ENCODE measurements around the gene CENPA. TPM values are rescaled to one million over a fixed set of nuclear protein-coding genes. Genes with fewer than 3 reads are reported as not detected.

Gene CENPA
- total RNA-seq (not detected), polyA plus RNA-seq (under 1 TPM in 2 of 3 donors, not detected in 1; 0.12 to 0.23 TPM)
- long read RNA-seq, donor 1, partial matches to known transcripts, result 0 of 1 reads
- long read RNA-seq, donor 1, other reads (novel, unspliced or antisense), result 0 of 1 reads
- long read RNA-seq, donor 2, partial matches to known transcripts, result 0 of 2 reads
- long read RNA-seq, donor 2, other reads (novel, unspliced or antisense), result 2 of 2 reads

- ATAC-seq (peak; percentile 99), DNase-seq (peak; percentile 97 to 98)
- H3K27ac ChIP-seq, result no peak within 1 kb of the TSS
- TF ChIP-seq, protein P1, sequence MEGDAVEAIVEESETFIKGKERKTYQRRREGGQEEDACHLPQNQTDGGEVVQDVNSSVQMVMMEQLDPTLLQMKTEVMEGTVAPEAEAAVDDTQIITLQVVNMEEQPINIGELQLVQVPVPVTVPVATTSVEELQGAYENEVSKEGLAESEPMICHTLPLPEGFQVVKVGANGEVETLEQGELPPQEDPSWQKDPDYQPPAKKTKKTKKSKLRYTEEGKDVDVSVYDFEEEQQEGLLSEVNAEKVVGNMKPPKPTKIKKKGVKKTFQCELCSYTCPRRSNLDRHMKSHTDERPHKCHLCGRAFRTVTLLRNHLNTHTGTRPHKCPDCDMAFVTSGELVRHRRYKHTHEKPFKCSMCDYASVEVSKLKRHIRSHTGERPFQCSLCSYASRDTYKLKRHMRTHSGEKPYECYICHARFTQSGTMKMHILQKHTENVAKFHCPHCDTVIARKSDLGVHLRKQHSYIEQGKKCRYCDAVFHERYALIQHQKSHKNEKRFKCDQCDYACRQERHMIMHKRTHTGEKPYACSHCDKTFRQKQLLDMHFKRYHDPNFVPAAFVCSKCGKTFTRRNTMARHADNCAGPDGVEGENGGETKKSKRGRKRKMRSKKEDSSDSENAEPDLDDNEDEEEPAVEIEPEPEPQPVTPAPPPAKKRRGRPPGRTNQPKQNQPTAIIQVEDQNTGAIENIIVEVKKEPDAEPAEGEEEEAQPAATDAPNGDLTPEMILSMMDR (IDR thresholded peaks at IDR 0.05), result peak; percentile 32
- 1% methylated on average over 55 of the region's 55 CpGs for WGBS, 3 donors
- intact Hi-C loops (cut with DNase I), result no loop called here
- H3K4me1 ChIP-seq, result peaks cover 4% of the 10 kb centered on the region
- peaks cover 0 to 12% of the 10 kb centered on the region in 2 donors for H3K36me3 ChIP-seq (ENCODE audit: insufficient read depth in 1 of 2, low read depth in 1 of 2)
- H3K4me3 ChIP-seq, result peak within 1 kb of the TSS; percentile 75
- H3K9me3 ChIP-seq, result no peaks in the 10 kb centered on the region
- H3K27me3 ChIP-seq (ENCODE audit: insufficient read depth in 3 of 3, low read length in 2 of 3), result peaks cover 0 to 5% (median 0%) of the 10 kb centered on the region in 3 donors
Observed at GRCh38 chr2:26785431-26786206, at the start of gene CENPA. Gene CENPA (plus strand): TSS chr2:26786056. CDS start chr2:26786197, 141 bp downstream.

DNA sequence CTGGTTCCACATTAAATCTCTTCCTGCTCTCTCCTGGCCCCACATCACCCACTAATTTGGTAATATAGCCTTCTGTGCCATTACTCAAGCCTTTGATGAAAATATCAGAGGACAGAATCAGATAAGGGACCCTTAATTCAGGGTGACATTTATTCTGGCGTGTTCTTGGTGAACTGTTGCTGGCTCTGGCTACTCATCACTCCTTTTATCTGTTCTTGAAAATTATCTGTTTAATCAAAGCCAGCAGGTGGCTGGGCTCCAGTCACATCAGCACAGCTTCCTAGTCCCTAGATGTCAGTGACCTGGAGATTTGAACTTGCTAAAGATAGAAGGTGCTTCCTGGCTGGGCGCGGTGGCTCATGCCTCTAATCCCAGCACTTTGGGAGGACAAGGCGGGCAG lies 48.6 kb upstream of the CENPA start:
- intact Hi-C loops (cut with DNase I), result no loop called here
- Histone ChIP-seq H3K27ac (no peak overlapping the region), H3K9me3 (no peaks in the 10 kb centered on the region), H3K36me3 (ENCODE audit: insufficient read depth in 1 of 2, low read depth in 1 of 2) (no peaks in the 10 kb centered on the region), H3K4me1 (no peaks in the 10 kb centered on the region), H3K4me3 (no peak overlapping the region), H3K27me3 (ENCODE audit: insufficient read depth in 3 of 3, low read length in 2 of 3) (no peaks in the 10 kb centered on the region)
- 84 to 94% (median 85%) methylated on average over 4 of the region's 4 CpGs for WGBS, 3 donors
- no peak for ATAC-seq
- TF ChIP-seq, protein P1 (IDR thresholded peaks at IDR 0.05), result no peak
- DNase-seq, result no peak

DNA sequence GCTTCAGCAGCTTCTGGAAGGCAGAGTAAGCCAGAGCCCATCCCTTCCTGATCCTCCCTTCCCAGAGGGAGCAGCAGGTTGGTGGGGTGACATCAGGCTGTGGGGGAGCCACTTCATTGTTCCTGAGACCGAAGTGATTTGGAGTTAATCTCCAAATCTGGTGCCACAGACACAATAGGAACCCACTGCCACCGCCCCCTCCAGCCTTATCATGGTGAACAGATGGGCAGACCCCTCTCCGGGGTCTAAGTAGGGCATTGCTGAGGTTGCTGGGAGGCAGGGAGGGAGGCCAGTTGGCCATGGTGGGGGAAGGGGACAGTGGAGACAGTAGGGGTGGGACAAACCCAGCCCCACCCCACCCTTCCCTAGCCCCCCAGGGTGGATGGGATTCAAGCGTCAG lies 47.4 kb upstream of the CENPA start:
- intact Hi-C loops (cut with DNase I), result no loop called here
- Histone ChIP-seq H3K36me3 (ENCODE audit: insufficient read depth in 1 of 2, low read depth in 1 of 2) (no peaks in the 10 kb centered on the region), H3K4me1 (no peaks in the 10 kb centered on the region), H3K27ac (no peak overlapping the region), H3K9me3 (no peaks in the 10 kb centered on the region), H3K4me3 (no peak overlapping the region), H3K27me3 (ENCODE audit: insufficient read depth in 3 of 3, low read length in 2 of 3) (no peaks in the 10 kb centered on the region)
- 79 to 83% (median 81%) methylated on average over 4 of the region's 4 CpGs for WGBS, 3 donors
- TF ChIP-seq, protein P1 (IDR thresholded peaks at IDR 0.05), result no peak
- DNase-seq (no peak), ATAC-seq (no peak)

GRCh38 chr2:26739514-26739913 lies 46.3 kb upstream of the CENPA start:
- ATAC-seq, result no peak
- WGBS, 3 donors, result 95 to 99% (median 98%) methylated on average over 7 of the region's 7 CpGs
- H3K9me3 ChIP-seq, result no peaks in the 10 kb centered on the region
- no peak overlapping the region for H3K27ac ChIP-seq
- intact Hi-C loops (cut with DNase I), result no loop called here
- no peaks in the 10 kb centered on the region for H3K4me1 ChIP-seq
- no peak for DNase-seq
- H3K27me3 ChIP-seq (ENCODE audit: insufficient read depth in 3 of 3, low read length in 2 of 3), result no peaks in the 10 kb centered on the region
- TF ChIP-seq, protein P1 (IDR thresholded peaks at IDR 0.05), result no peak
- H3K36me3 ChIP-seq (ENCODE audit: insufficient read depth in 1 of 2, low read depth in 1 of 2), result no peaks in the 10 kb centered on the region
- H3K4me3 ChIP-seq, result no peak overlapping the region

Measured in psoas muscle (tissue), 8 donors.